GM19463 (cell line): ENCODE measurements around the gene CTSW.
A peak's percentile ranks its signal among the peaks of the same experiment; 100 is the strongest.
"Not testable (repeated sequence)": the region's sequence is repeated elsewhere in the genome, so short reads cannot be mapped to it uniquely, and the experiment has no call there.

ENCODE experiments used
- ATAC-seq: cut with Tn5 transposase; IDR thresholded peaks from one replicate; pipeline ENCODE4 v1.9.1; 2021; ENCODE audit warnings: mild to moderate bottlenecking, moderate library complexity; ENCODE audit not compliant: unreplicated experiment

Gene CTSW, protein sequence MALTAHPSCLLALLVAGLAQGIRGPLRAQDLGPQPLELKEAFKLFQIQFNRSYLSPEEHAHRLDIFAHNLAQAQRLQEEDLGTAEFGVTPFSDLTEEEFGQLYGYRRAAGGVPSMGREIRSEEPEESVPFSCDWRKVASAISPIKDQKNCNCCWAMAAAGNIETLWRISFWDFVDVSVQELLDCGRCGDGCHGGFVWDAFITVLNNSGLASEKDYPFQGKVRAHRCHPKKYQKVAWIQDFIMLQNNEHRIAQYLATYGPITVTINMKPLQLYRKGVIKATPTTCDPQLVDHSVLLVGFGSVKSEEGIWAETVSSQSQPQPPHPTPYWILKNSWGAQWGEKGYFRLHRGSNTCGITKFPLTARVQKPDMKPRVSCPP

DNA sequence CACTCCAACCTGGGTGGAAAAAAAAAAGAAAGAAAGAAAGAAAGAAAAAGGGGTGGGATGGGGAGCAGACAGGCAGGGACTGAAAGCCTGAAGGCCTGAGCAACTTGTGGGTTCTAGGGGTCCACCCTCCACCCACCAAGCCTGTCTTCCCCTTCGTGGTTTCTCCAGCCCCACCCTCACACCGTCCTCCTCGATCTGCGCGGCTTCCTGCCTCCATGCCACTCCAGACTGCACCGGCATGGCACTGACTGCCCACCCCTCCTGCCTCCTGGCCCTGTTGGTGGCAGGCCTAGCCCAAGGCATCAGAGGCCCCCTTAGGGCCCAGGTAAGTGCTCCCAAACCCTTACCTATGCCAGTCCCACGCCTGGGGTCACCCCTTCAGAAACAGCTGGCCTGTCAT, at the start of gene CTSW:
Gene CTSW, plus strand, starts transcription at position 221 of the 400 bp plus-strand sequence. Its CDS starts 18 bp downstream, at position 239.
- ATAC-seq: no peak

DNA sequence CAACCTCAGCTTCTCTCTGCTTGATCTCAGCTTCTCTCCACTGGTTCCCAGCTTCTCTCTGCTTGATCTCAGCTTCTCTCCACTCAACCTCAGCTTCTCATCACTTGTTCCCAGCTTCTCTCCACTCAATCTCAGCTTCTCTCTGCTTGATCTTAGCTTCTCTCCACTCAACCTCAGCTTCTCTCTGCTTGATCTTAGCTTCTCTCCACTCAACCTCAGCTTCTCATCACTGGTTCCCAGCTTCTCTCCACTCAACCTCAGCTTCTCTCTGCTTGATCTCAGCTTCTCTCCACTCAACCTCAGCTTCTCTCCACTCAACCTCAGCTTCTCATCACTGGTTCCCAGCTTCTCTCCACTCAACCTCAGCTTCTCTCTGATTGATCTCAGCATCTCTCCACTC, 47.4 kb upstream of the CTSW start:
- not testable (repeated sequence) for ATAC-seq

- peak; percentile 99 for ATAC-seq
Observed at GRCh38 chr11:65833297-65834030, 46.2 kb upstream of the CTSW start, which contains the start of gene SNX32. Gene SNX32 (plus strand): TSS chr11:65833963. CDS start chr11:65834066, 103 bp downstream.

DNA sequence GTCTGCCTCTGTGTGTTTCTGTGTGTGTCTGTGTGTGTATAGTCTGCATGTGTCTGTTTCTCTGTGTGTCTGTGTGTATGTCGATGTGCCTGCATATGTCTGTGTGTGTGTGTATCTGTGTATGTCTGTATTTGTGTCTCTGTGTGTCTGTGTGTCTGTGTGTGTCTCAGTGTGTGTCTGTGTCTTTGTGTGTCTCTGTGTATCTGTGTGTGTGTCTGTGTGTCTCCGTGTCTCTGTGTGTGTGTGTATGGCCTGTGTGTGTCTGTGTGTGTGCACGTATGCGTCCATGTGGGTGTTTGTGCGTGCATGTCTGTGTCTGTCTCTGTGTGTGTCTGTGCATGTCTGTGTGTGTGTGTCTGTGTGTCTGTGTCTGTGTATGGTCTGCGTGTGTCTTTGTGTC, 45.4 kb upstream of the CTSW start:
- no peak for ATAC-seq

- no peak for ATAC-seq
Observed at GRCh38 chr11:65842144-65842543, 37.5 kb upstream of the CTSW start.

- no peak for ATAC-seq
Observed at GRCh38 chr11:65843811-65844210, 35.8 kb upstream of the CTSW start.

DNA sequence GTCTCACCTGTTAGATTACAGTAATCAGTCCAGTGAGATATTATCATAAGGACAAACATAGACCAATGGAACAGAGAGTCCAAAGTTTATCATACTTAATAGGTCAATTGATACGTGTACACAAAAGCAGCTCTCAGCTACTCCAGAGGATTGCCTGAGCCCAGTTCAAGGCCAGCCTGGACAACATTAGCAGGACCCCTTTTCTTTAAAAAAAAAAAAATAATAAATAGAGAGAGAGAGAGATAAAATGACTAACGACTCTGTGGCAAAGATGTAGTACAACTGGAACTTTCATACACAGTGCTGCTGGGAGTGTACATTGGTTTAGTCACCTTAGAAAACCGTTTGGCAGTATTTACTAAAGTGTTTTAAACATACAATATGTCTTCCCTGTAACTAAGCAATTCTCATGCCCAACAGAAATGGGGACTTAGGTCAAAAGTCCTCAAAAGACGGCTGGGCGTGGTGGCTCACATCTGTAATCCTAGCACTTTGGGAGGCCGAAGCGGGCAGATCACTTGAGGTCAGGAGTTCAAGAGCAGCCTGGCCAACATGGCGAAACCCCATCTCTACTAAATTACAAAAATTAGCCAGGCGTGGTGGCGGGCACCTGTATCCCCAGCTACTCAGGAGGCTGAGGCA, 35.3 kb upstream of the CTSW start:
- no peak for ATAC-seq

GRCh38 chr11:65847746-65848145, 31.9 kb upstream of the CTSW start:
- ATAC-seq: no peak

GRCh38 chr11:65848693-65849092, 30.9 kb upstream of the CTSW start:
- not testable (repeated sequence) for ATAC-seq

- no peak for ATAC-seq
Observed at GRCh38 chr11:65849366-65849765, 30.3 kb upstream of the CTSW start.

DNA sequence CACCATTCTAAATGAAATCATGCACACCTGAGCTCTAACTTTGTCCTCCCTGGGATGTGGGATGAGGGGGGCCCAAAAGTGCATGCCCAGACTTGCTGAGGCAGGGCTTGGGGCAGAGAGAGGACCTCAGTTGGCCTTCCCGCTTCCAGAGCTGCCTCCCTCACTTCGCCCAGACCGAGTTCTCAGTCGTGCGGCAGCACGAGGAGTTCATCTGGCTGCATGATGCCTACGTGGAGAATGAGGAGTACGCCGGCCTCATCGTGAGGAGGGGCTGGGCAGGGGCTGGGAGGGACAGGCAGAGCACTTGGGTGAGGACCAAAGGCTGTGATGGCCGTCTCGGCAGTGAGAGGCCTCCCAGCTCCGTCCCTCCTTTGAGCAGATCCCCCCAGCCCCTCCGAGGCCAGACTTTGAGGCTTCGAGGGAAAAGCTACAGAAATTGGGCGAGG, 29.8 kb upstream of the CTSW start:
- ATAC-seq: no peak

DNA sequence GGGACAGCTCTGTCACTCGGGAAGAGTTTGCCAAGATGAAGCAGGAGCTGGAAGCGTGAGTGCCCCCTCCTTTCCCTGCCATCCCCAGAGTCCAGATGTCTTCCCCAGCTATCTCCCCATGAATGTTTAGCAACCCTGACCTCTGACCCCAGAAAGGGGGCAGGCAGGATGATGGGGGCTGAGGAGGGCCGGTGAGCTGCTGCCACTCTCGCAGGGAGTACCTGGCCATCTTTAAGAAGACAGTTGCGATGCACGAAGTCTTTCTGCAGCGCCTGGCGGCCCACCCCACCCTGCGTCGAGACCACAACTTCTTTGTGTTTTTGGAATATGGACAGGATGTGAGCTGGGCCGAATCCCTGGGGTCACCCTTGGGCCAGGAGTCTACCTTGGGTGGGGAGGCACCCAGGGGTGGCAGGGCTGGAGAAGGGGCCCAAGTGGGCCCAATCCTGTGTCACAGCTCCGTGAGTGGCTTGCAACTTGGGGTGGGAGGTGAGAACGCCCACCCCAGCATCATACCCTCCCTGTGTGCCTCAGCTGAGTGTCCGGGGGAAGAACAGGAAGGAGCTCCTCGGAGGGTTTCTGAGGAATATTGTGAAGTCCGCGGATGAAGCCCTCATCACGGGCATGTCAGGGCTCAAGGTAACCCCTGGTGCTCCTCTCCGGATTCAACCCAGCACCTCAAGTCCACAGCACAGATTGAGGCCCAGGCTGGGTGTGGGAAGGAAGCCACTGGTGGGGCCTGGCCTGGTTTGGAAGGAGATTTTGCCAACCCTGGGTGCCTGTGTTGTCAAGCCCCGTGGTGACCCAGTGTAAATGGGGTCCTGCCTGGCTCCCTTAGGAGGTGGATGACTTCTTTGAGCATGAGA, 29.2 kb upstream of the CTSW start:
- no peak for ATAC-seq

DNA sequence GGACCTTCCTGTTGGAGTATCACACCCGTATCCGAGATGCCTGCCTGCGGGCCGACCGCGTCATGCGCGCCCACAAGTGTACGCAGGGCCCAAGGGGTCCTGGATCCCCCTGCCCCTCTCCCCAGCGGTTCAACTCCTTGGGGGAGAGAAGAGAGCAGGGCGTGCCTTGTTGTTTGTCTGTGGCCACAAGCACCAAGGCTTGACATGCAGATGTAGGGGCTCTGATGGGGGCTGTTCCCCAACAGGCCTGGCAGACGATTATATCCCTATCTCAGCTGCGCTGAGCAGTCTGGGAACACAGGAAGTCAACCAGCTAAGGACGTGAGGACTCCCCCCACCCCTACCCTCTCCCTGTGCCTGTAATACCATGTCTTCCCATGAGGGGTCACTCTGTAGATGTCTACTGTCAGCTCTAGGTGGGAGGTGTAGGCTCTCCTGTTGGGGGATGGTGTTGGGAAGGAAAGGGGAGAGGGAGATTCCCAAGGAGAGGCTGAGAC, 28.5 kb upstream of the CTSW start:
- ATAC-seq: no peak

- ATAC-seq: no peak
Observed at GRCh38 chr11:65851811-65852507, 27.7 kb upstream of the CTSW start.

GRCh38 chr11:65852508-65853245, 27.0 kb upstream of the CTSW start:
- ATAC-seq: no peak

GRCh38 chr11:65853246-65853979, 26.2 kb upstream of the CTSW start:
- no peak for ATAC-seq

GRCh38 chr11:65854161-65854592, 25.5 kb upstream of the CTSW start:
- no peak for ATAC-seq
